ENCODE data around the gene ASS1. TPM values are rescaled to one million over a fixed set of nuclear protein-coding genes. Genes with fewer than 3 reads are reported as not detected.

The ASS1 gene
- total and polyA plus RNA-seq, 11 donors = 31.5 to 154 (median 60.5) TPM

DNA sequence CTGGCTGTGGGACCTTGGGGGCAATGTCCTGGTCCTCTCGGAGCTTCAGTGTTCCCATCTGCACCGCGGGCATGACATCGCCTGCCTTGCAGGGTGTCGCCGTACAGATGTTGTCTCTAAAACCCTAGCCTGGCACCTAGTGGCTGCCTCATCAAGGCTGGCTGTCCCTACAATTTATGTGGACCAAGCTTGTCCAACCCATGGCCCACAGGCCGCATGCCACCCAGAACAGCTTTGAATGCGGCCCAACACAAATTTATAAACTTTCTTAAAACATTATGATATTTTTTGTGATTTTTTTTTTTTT, 18.3 kb upstream of the ASS1 start:
- Histone ChIP-seq H3K27me3 (no peaks in the 10 kb centered on the region), H3K36me3 (no peaks in the 10 kb centered on the region), H3K9me3 (no peaks in the 10 kb centered on the region), H3K4me3 (no peak overlapping the region), H3K27ac (no peak overlapping the region), H3K4me1 (peaks cover 0 to 36% (median 14%) of the 10 kb centered on the region in 12 donors)
- ATAC-seq (no peak), DNase-seq (no peak)
- TF ChIP-seq, protein P1, sequence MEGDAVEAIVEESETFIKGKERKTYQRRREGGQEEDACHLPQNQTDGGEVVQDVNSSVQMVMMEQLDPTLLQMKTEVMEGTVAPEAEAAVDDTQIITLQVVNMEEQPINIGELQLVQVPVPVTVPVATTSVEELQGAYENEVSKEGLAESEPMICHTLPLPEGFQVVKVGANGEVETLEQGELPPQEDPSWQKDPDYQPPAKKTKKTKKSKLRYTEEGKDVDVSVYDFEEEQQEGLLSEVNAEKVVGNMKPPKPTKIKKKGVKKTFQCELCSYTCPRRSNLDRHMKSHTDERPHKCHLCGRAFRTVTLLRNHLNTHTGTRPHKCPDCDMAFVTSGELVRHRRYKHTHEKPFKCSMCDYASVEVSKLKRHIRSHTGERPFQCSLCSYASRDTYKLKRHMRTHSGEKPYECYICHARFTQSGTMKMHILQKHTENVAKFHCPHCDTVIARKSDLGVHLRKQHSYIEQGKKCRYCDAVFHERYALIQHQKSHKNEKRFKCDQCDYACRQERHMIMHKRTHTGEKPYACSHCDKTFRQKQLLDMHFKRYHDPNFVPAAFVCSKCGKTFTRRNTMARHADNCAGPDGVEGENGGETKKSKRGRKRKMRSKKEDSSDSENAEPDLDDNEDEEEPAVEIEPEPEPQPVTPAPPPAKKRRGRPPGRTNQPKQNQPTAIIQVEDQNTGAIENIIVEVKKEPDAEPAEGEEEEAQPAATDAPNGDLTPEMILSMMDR (IDR thresholded peaks at IDR 0.05) = no peak
- TF ChIP-seq POLR2A (IDR thresholded peaks at IDR 0.05) = no peak
- 87 to 94% (median 89%) methylated on average over 8 of the region's 8 CpGs for WGBS, 4 donors
- intact Hi-C loops (cut with DNase I) = loop anchor here in 1 of 10 donors (2.0 kb wide), 1 partner anchor 18 kb away; the partner anchor contains the start of gene ASS1

DNA sequence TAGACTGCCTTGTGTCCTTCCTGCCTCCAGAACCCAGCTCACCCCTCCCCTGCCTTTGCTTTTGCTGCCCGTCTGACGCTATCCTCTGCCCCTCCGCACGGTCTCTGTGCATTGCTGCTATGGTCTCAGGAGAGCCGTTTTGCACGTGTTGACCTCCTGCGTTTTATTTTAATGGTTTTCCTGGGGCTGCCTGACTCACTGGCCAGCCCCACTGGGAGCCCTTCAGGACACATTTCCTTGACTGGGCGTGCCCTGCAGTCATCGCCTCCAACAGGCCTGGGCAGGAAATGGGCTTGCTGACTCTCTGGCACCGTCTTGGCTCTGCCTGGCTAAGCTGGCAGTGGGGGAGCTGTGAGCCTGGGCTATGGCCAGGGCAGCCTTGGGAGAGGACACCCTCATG, 17.9 kb upstream of the ASS1 start:
- intact Hi-C loops (cut with DNase I) = loop anchor here in 1 of 10 donors (2.0 kb wide), 1 partner anchor 18 kb away; the partner anchor contains the start of gene ASS1
- no peak for TF ChIP-seq POLR2A (IDR thresholded peaks at IDR 0.05)
- TF ChIP-seq, protein P1 (IDR thresholded peaks at IDR 0.05) = no peak
- DNase-seq (peak; percentile 46 to 70 (median 66)), ATAC-seq (peak in 3 of 4 donors; percentile 41 to 77 (median 60))
- Histone ChIP-seq H3K9me3 (no peaks in the 10 kb centered on the region), H3K36me3 (no peaks in the 10 kb centered on the region), H3K4me3 (no peak overlapping the region), H3K27ac (peak overlapping the region in 4 of 12 donors; percentile 4 to 67 (median 39)), H3K27me3 (no peaks in the 10 kb centered on the region), H3K4me1 (peaks cover 0 to 36% (median 14%) of the 10 kb centered on the region in 12 donors)
- 53 to 61% (median 56%) methylated on average over 10 of the region's 10 CpGs for WGBS, 4 donors

DNA sequence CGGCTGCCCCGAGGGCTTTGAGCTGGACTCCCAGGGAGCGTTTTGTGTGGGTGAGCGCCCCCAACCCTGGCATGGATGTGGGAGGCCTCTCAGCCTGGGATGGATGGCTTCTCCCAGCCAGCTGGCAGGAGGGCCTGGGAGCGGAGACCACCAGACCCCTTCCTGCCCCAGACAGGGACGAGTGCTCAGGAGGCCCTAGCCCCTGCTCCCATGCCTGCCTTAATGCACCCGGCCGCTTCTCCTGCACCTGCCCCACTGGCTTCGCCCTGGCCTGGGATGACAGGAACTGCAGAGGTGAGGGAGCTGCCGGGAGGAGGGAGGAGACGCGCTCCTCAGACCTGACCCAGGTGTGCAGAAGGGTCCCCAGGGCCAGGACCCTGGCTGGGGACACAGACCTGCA, 17.4 kb upstream of the ASS1 start:
- no peak overlapping the region for H3K4me3 ChIP-seq
- H3K4me1 ChIP-seq = peaks cover 0 to 36% (median 14%) of the 10 kb centered on the region in 12 donors
- no peak for ATAC-seq
- WGBS, 4 donors = 85 to 100% (median 93%) methylated on average over 4 to 12 of the region's 12 CpGs
- no peak for DNase-seq
- no peak for TF ChIP-seq POLR2A (IDR thresholded peaks at IDR 0.05)
- TF ChIP-seq, protein P1 (IDR thresholded peaks at IDR 0.05) = no peak
- peak overlapping the region in 4 of 12 donors; percentile 4 to 67 (median 39) for H3K27ac ChIP-seq
- H3K27me3 ChIP-seq = no peaks in the 10 kb centered on the region
- no peaks in the 10 kb centered on the region for H3K36me3 ChIP-seq
- intact Hi-C loops (cut with DNase I) = loop anchor here in 1 of 10 donors (2.0 kb wide), 1 partner anchor 17 kb away; the partner anchor contains the start of gene ASS1
- no peaks in the 10 kb centered on the region for H3K9me3 ChIP-seq

DNA sequence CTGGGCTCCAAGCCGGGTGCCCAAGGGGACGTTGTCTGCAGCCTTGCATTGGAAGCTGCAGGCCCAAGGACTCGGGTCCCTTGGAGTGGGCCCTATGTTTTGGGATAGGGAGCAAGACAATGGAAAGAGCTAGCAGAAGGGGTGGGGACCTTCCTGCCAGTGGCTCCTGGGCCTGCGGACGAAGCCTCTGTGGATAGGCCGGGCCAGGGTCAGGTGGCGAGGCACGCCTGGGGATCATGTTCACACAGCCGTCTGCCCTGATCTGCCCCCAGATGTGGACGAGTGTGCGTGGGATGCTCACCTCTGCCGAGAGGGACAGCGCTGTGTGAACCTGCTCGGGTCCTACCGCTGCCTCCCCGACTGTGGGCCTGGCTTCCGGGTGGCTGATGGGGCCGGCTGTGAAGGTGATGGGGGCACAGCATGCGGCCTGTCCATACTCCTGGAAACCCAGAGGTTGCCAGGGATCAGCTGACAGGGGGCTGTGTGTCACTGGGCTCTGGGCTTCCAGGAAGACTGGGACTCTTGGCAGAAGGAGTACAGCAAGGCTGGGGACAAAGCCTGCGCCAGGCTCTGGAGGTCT, 16.6 kb upstream of the ASS1 start:
- Histone ChIP-seq H3K36me3 (no peaks in the 10 kb centered on the region), H3K9me3 (no peaks in the 10 kb centered on the region), H3K27me3 (peaks cover 0 to 8% (median 0%) of the 10 kb centered on the region in 9 donors), H3K27ac (peak overlapping the region in 2 of 12 donors; percentile 4 to 10), H3K4me3 (no peak overlapping the region), H3K4me1 (peaks cover 0 to 37% (median 16%) of the 10 kb centered on the region in 12 donors)
- peak in 2 of 5 donors; percentile 29 to 44 for DNase-seq
- ATAC-seq = peak in 1 of 4 donors; percentile 11
- intact Hi-C loops (cut with DNase I) = no loop called here
- WGBS, 4 donors = 74 to 88% (median 81%) methylated on average over 12 to 20 of the region's 20 CpGs
- TF ChIP-seq POLR2A (IDR thresholded peaks at IDR 0.05) = no peak
- TF ChIP-seq, protein P1 (IDR thresholded peaks at IDR 0.05) = no peak
